Caco-2 (cell line): Measurements from ENCODE around the gene SYPL2. TPM values are rescaled to one million over a fixed set of nuclear protein-coding genes. Genes with fewer than 3 reads are reported as not detected.

Source experiments
- BruUV-seq: library from RNA; stranded (reverse); fragments of 400-500 nt; replicated peaks from 2 replicates; lab custom pipeline; 2021; lab: Mats Ljungman, UMichigan
- CTCF ChIA-PET: fragments of 300-600 bp; sonication (Branson Sonifier 250); formaldehyde crosslinking; loops from one replicate; lab custom pipeline; 2022; ENCODE audit warnings: antibody characterized with exemption; lab: Charles Lee
- POLR2A ChIA-PET: fragments of 300-600 bp; sonication (Branson Sonifier 250); formaldehyde crosslinking; loops from one replicate; lab custom pipeline; 2022; ENCODE audit warnings: antibody characterized with exemption; lab: Charles Lee
- DNase-seq, 2 experiments: peaks; one replicate each; pipeline versions ENCODE4 v3.0.0 to v3.0.0-alpha.2; 2020 to 2022
- H3K27me3 ChIP-seq: replicated peaks from 2 replicates; pipeline ENCODE4 v1.6.0; 2011; ENCODE audit warnings: low read length; ENCODE audit not compliant: control insufficient read depth, insufficient read depth
- H3K36me3 ChIP-seq: 2 replicates; pipeline ENCODE4 v1.5.1; 2011; ENCODE audit warnings: low read length; ENCODE audit not compliant: control insufficient read depth, insufficient read depth
- H3K4me1 ChIP-seq: fragments of 250-450 bp; sonication (Bioruptor Pico); 2 replicates; pipeline ENCODE4 v1.5.1; 2020; ENCODE audit warnings: mild to moderate bottlenecking
- H3K4me3 ChIP-seq: 2 replicates; pipeline ENCODE4 v1.5.1; 2011; ENCODE audit warnings: low read depth, mild to moderate bottlenecking, control low read depth, low read length
- H3K9me3 ChIP-seq: fragments of 250-450 bp; sonication (Bioruptor Pico); 2 replicates; pipeline ENCODE4 v1.5.1; 2020; ENCODE audit warnings: mild to moderate bottlenecking, moderate library complexity
- H3K27ac Mint-ChIP-seq: one replicate; pipeline ENCODE4 v1.8.0; 2022; ENCODE audit warnings: mixed read lengths; ENCODE audit not compliant: unreplicated experiment
- H3K27me3 Mint-ChIP-seq: one replicate; pipeline ENCODE4 v1.8.0; 2022; ENCODE audit warnings: mixed read lengths; ENCODE audit not compliant: insufficient read depth, unreplicated experiment
- H3K36me3 Mint-ChIP-seq: one replicate; pipeline ENCODE4 v1.8.0; 2022; ENCODE audit warnings: mild to moderate bottlenecking, mixed read lengths; ENCODE audit not compliant: insufficient read depth, unreplicated experiment
- H3K4me1 Mint-ChIP-seq: one replicate; pipeline ENCODE4 v1.8.0; 2022; ENCODE audit warnings: low read depth, mixed read lengths; ENCODE audit not compliant: unreplicated experiment
- H3K4me3 Mint-ChIP-seq: one replicate; pipeline ENCODE4 v1.8.0; 2022; ENCODE audit warnings: mild to moderate bottlenecking, moderate library complexity, mixed read lengths; ENCODE audit not compliant: unreplicated experiment
- H3K9me3 Mint-ChIP-seq: one replicate; pipeline ENCODE4 v1.8.0; 2022; ENCODE audit warnings: mixed read lengths; ENCODE audit not compliant: unreplicated experiment
- intact Hi-C: fragments of 100-400 bp; cut with micrococcal nuclease; formaldehyde crosslinking; loops from one replicate; pipeline ENCODE4 v1.10.0; 2022; ENCODE audit not compliant: unreplicated experiment
- total RNA-seq: library from RNA; stranded (reverse); gene quantifications from 2 replicates; pipeline ENCODE4 v1.2.3, GENCODE V29; 2022
- TF ChIP-seq, protein P1 (sequence below), 2 experiments: fragments of 200-600 bp in 1 of 2; IDR thresholded peaks; 1 replicate in 1 of 2; 2 replicates in 1 of 2; pipeline versions ENCODE4 v1.5.1 to v1.8.0; 2011 to 2022; ENCODE audit warnings: antibody characterized with exemption in 1 of 2, control low read depth in 1 of 2, inconsistent platforms in 1 of 2, low read depth in 1 of 2, low read length in 1 of 2, mild to moderate bottlenecking in 1 of 2, moderate library complexity in 1 of 2; ENCODE audit not compliant: insufficient read depth in 1 of 2, severe bottlenecking in 1 of 2, unreplicated experiment in 1 of 2

Gene SYPL2
- total RNA-seq, 1 experiment from 2014 or later, result 0.45 TPM

GRCh38 chr1:109466125-109466451, 258 bp upstream of the SYPL2 start:
- Histone ChIP-seq H3K4me1 (no peaks in the 10 kb centered on the region), H3K27me3 (no peaks in the 10 kb centered on the region; the same call in 1 of the 2 replicates), H3K4me3 (peak overlapping the region; percentile 47), H3K36me3 (no peaks in the 10 kb centered on the region), H3K9me3 (no peaks in the 10 kb centered on the region)
- Mint-ChIP-seq H3K27ac (no peak overlapping the region), H3K9me3 (no peaks in the 10 kb centered on the region), H3K36me3 (no peaks in the 10 kb centered on the region), H3K4me1 (peaks cover 10% of the 10 kb centered on the region), H3K27me3 (peaks cover 18% of the 10 kb centered on the region), H3K4me3 (peak overlapping the region; percentile 64)
- DNase-seq, result no peak
- ChIA-PET POLR2A (no interaction called here), CTCF (no interaction called here)
- TF ChIP-seq, protein P1, sequence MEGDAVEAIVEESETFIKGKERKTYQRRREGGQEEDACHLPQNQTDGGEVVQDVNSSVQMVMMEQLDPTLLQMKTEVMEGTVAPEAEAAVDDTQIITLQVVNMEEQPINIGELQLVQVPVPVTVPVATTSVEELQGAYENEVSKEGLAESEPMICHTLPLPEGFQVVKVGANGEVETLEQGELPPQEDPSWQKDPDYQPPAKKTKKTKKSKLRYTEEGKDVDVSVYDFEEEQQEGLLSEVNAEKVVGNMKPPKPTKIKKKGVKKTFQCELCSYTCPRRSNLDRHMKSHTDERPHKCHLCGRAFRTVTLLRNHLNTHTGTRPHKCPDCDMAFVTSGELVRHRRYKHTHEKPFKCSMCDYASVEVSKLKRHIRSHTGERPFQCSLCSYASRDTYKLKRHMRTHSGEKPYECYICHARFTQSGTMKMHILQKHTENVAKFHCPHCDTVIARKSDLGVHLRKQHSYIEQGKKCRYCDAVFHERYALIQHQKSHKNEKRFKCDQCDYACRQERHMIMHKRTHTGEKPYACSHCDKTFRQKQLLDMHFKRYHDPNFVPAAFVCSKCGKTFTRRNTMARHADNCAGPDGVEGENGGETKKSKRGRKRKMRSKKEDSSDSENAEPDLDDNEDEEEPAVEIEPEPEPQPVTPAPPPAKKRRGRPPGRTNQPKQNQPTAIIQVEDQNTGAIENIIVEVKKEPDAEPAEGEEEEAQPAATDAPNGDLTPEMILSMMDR (IDR thresholded peaks at IDR 0.05; ENCODE audit: insufficient read depth in 1 of 2, low read depth in 1 of 2, low read length in 1 of 2, severe bottlenecking in 1 of 2, unreplicated experiment in 1 of 2), result no peak
- intact Hi-C loops, result no loop called here
- no TSS peak for BruUV-seq

GRCh38 chr1:109467301-109467777, 993 bp downstream of the SYPL2 start:
- H3K27ac Mint-ChIP-seq, result no peak overlapping the region
- peaks cover 10% of the 10 kb centered on the region for H3K4me1 Mint-ChIP-seq
- H3K36me3 Mint-ChIP-seq, result no peaks in the 10 kb centered on the region
- no peaks in the 10 kb centered on the region for H3K36me3 ChIP-seq
- H3K9me3 ChIP-seq, result no peaks in the 10 kb centered on the region
- peak overlapping the region; percentile 22 for H3K4me3 Mint-ChIP-seq
- intact Hi-C loops, result no loop called here
- H3K9me3 Mint-ChIP-seq, result no peaks in the 10 kb centered on the region
- no TSS peak for BruUV-seq
- no peaks in the 10 kb centered on the region for H3K4me1 ChIP-seq
- TF ChIP-seq, protein P1 (IDR thresholded peaks at IDR 0.05; ENCODE audit: insufficient read depth in 1 of 2, low read depth in 1 of 2, low read length in 1 of 2, severe bottlenecking in 1 of 2, unreplicated experiment in 1 of 2), result no peak
- ChIA-PET CTCF (no interaction called here), POLR2A (no interaction called here)
- peaks cover 13% of the 10 kb centered on the region for H3K27me3 Mint-ChIP-seq
- DNase-seq, result no peak
- no peak overlapping the region for H3K4me3 ChIP-seq
- H3K27me3 ChIP-seq, result no peaks in the 10 kb centered on the region; the same call in 1 of the 2 replicates

DNA sequence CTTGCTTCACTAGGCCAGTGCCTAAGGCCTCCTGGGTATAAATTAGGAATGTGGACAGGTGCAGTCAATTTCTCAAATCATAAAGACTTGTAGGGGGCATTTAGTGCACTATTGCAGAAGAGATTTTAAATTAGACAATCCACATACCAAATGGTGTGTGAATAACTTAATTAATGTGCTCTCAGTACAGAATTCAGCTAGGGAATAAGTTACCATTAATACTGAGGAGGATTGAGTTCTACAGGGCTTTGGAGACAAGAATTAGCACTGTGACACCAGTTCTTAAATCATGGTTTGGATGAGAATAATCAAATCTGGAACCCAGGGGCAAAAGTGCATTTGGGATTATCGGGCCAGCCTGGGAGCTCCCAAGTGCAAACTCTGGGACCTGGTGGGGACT, 1.7 kb downstream of the SYPL2 start:
- Histone ChIP-seq H3K4me1 (no peaks in the 10 kb centered on the region), H3K4me3 (no peak overlapping the region), H3K9me3 (no peaks in the 10 kb centered on the region), H3K36me3 (no peaks in the 10 kb centered on the region), H3K27me3 (no peaks in the 10 kb centered on the region; the same call in 1 of the 2 replicates)
- no peak for DNase-seq
- ChIA-PET CTCF (no interaction called here), POLR2A (no interaction called here)
- Mint-ChIP-seq H3K9me3 (no peaks in the 10 kb centered on the region), H3K27ac (no peak overlapping the region), H3K36me3 (no peaks in the 10 kb centered on the region), H3K4me3 (no peak overlapping the region), H3K27me3 (peaks cover 16% of the 10 kb centered on the region), H3K4me1 (peaks cover 10% of the 10 kb centered on the region)
- TF ChIP-seq, protein P1 (IDR thresholded peaks at IDR 0.05; ENCODE audit: insufficient read depth in 1 of 2, low read depth in 1 of 2, low read length in 1 of 2, severe bottlenecking in 1 of 2, unreplicated experiment in 1 of 2), result no peak
- no TSS peak for BruUV-seq
- intact Hi-C loops, result no loop called here
